Liver (tissue), 3 donors: Measurements from ENCODE around the gene COL4A1.

Source experiments
- ATF3 ChIP-seq: IDR thresholded peaks from 2 replicates; pipeline ENCODE4 v1.6.1; 2016; ENCODE audit warnings: antibody characterized with exemption
- CTCF ChIP-seq: fragments of 150-350 bp; IDR thresholded peaks from 2 replicates; pipeline ENCODE4 v1.5.1; 2017; ENCODE audit warnings: improper control_type of control experiment, low read depth, low read length; ENCODE audit not compliant: missing input control
- JUND ChIP-seq, 2 donors: IDR thresholded peaks; 2 replicates each; pipeline ENCODE4 v1.6.1; 2016; ENCODE audit warnings: antibody characterized with exemption in 2 of 2
- MAX ChIP-seq: IDR thresholded peaks from 2 replicates; pipeline ENCODE4 v1.6.1; 2016; ENCODE audit warnings: antibody characterized with exemption
- RAD21 ChIP-seq, 2 donors: IDR thresholded peaks; 2 replicates each; pipeline ENCODE4 v1.6.1; 2016; ENCODE audit warnings: antibody characterized with exemption in 2 of 2, mild to moderate bottlenecking in 2 of 2
- SP1 ChIP-seq: IDR thresholded peaks from 2 replicates; pipeline ENCODE4 v1.6.1; 2018; ENCODE audit warnings: antibody characterized with exemption, mild to moderate bottlenecking
- TAF1 ChIP-seq: conservative IDR thresholded peaks from 2 replicates; pipeline ENCODE4 v1.6.1; 2016; ENCODE audit warnings: antibody characterized with exemption, mild to moderate bottlenecking
- YY1 ChIP-seq: IDR thresholded peaks from 2 replicates; pipeline ENCODE4 v1.6.1; 2016; ENCODE audit warnings: antibody characterized with exemption, mild to moderate bottlenecking
- donor health status: healthy.
- donor health status: healthy.

- TF ChIP-seq CTCF: no peak
- TF ChIP-seq JUND (IDR thresholded peaks at IDR 0.05): no peak
- no peak for TF ChIP-seq ATF3
- TF ChIP-seq MAX: no peak
- TF ChIP-seq YY1: no peak
- no peak for TF ChIP-seq SP1
- TF ChIP-seq TAF1: no peak
- no peak for TF ChIP-seq RAD21 (IDR thresholded peaks at IDR 0.05)
Observed at GRCh38 chr13:110285991-110286832, 20.7 kb downstream of the COL4A1 start.
